ENCODE results near the gene TTC29. TPM values are rescaled to one million over a fixed set of nuclear protein-coding genes. Genes with fewer than 3 reads are reported as not detected.
"Not testable (repeated sequence)": the region's sequence is repeated elsewhere in the genome, so short reads cannot be mapped to it uniquely, and the experiment has no call there.

Gene TTC29
- total RNA-seq, 1 donor from 2014 or later = not detected

- H3K27ac ChIP-seq (ENCODE audit: low read depth, low read length) = no peak overlapping the region
Observed at GRCh38 chr4:146739182-146739581, 206.5 kb downstream of the TTC29 start.

GRCh38 chr4:146723519-146723918 is 222.1 kb downstream of the TTC29 start:
- H3K4me2 ChIP-seq (ENCODE audit: low read length); H3K4me1 Mint-ChIP-seq (ENCODE audit: low read depth, unreplicated experiment); H3K27me3 ChIP-seq (ENCODE audit: insufficient read depth, low read length); FAIRE-seq; H4K20me1 ChIP-seq (ENCODE audit: insufficient read depth, low read length); H3K27me3 Mint-ChIP-seq (ENCODE audit: low read depth, unreplicated experiment); H3K9ac ChIP-seq (ENCODE audit: low read length); DNase-seq (ENCODE audit: low read depth); H3K36me3 Mint-ChIP-seq (ENCODE audit: low read depth, unreplicated experiment); H3K4me3 Mint-ChIP-seq (ENCODE audit: unreplicated experiment); H2AFZ ChIP-seq (ENCODE audit: low read depth, low read length); H3K27ac ChIP-seq (ENCODE audit: low read depth, low read length); H3K9me3 ChIP-seq (ENCODE audit: insufficient read depth, low read depth, low read length); H3K36me3 ChIP-seq (ENCODE audit: insufficient read depth, low read length); H3K4me3 ChIP-seq (ENCODE audit: insufficient read depth, low read depth, low read length); H3K9me3 Mint-ChIP-seq (ENCODE audit: unreplicated experiment); H3K79me2 ChIP-seq (ENCODE audit: insufficient read depth, low read length); H3K4me1 ChIP-seq (ENCODE audit: insufficient read depth, low read length); H3K27ac Mint-ChIP-seq (ENCODE audit: unreplicated experiment): not testable (repeated sequence)

More at GRCh38 chr4:146739182-146739581, 206.5 kb downstream of the TTC29 start:
- H3K27me3 ChIP-seq (ENCODE audit: insufficient read depth, low read length) = no peaks in the 10 kb centered on the region
- FAIRE-seq (no peak), DNase-seq (ENCODE audit: low read depth) (no peak)
- no peaks in the 10 kb centered on the region for H3K4me1 ChIP-seq (ENCODE audit: insufficient read depth, low read length)
- no peaks in the 10 kb centered on the region for H3K36me3 ChIP-seq (ENCODE audit: insufficient read depth, low read length)
- Mint-ChIP-seq H3K27ac (ENCODE audit: unreplicated experiment) (no peak overlapping the region), H3K4me1 (ENCODE audit: low read depth, unreplicated experiment) (no peaks in the 10 kb centered on the region), H3K9me3 (ENCODE audit: unreplicated experiment) (no peaks in the 10 kb centered on the region), H3K27me3 (ENCODE audit: low read depth, unreplicated experiment) (peaks cover 13% of the 10 kb centered on the region), H3K4me3 (ENCODE audit: unreplicated experiment) (no peak overlapping the region), H3K36me3 (ENCODE audit: low read depth, unreplicated experiment) (no peaks in the 10 kb centered on the region)
- peaks cover 3% of the 10 kb centered on the region for H3K9me3 ChIP-seq (ENCODE audit: insufficient read depth, low read depth, low read length)
- H3K79me2 ChIP-seq (ENCODE audit: insufficient read depth, low read length) = no peaks in the 10 kb centered on the region
- no peak overlapping the region for H3K4me2 ChIP-seq (ENCODE audit: low read length)
- no peak overlapping the region for H2AFZ ChIP-seq (ENCODE audit: low read depth, low read length)
- H3K4me3 ChIP-seq (ENCODE audit: insufficient read depth, low read depth, low read length) = no peak overlapping the region
- H3K9ac ChIP-seq (ENCODE audit: low read length) = no peak overlapping the region
- no peak for TF ChIP-seq EZH2 (IDR thresholded peaks at IDR 0.05; ENCODE audit: insufficient read depth, low read length)
- TF ChIP-seq CTCF (IDR thresholded peaks at IDR 0.05; ENCODE audit: insufficient read depth, low read depth, low read length) = no peak
- no peaks in the 10 kb centered on the region for H4K20me1 ChIP-seq (ENCODE audit: insufficient read depth, low read length)

- Mint-ChIP-seq H3K36me3 (ENCODE audit: low read depth, unreplicated experiment) (no peaks in the 10 kb centered on the region), H3K4me3 (ENCODE audit: unreplicated experiment) (no peak overlapping the region), H3K9me3 (ENCODE audit: unreplicated experiment) (no peaks in the 10 kb centered on the region), H3K4me1 (ENCODE audit: low read depth, unreplicated experiment) (no peaks in the 10 kb centered on the region), H3K27ac (ENCODE audit: unreplicated experiment) (no peak overlapping the region), H3K27me3 (ENCODE audit: low read depth, unreplicated experiment) (no peaks in the 10 kb centered on the region)
- no peaks in the 10 kb centered on the region for H4K20me1 ChIP-seq (ENCODE audit: insufficient read depth, low read length)
- TF ChIP-seq EZH2 (IDR thresholded peaks at IDR 0.05; ENCODE audit: insufficient read depth, low read length) (no peak), CTCF (IDR thresholded peaks at IDR 0.05; ENCODE audit: insufficient read depth, low read depth, low read length) (no peak)
- H3K9ac ChIP-seq (ENCODE audit: low read length) = no peak overlapping the region
- H2AFZ ChIP-seq (ENCODE audit: low read depth, low read length) = no peak overlapping the region
- H3K79me2 ChIP-seq (ENCODE audit: insufficient read depth, low read length) = no peaks in the 10 kb centered on the region
- H3K4me3 ChIP-seq (ENCODE audit: insufficient read depth, low read depth, low read length) = no peak overlapping the region
- no peaks in the 10 kb centered on the region for H3K4me1 ChIP-seq (ENCODE audit: insufficient read depth, low read length)
- H3K36me3 ChIP-seq (ENCODE audit: insufficient read depth, low read length) = no peaks in the 10 kb centered on the region
- H3K4me2 ChIP-seq (ENCODE audit: low read length) = no peak overlapping the region
- H3K27me3 ChIP-seq (ENCODE audit: insufficient read depth, low read length) = no peaks in the 10 kb centered on the region
- FAIRE-seq = no peak
- no peak for DNase-seq (ENCODE audit: low read depth)
- H3K27ac ChIP-seq (ENCODE audit: low read depth, low read length) = no peak overlapping the region
- H3K9me3 ChIP-seq (ENCODE audit: insufficient read depth, low read depth, low read length) = no peaks in the 10 kb centered on the region
Observed at GRCh38 chr4:146709956-146710355, 235.7 kb downstream of the TTC29 start.
